HFF-Myc (cell line): ENCODE data around the gene IL18BP.

Experiments used
- DNase-seq: peaks from one replicate; pipeline ENCODE4 v3.0.0-alpha.2; 2011; ENCODE audit warnings: low read depth; ENCODE audit errors: extremely low read depth
- H3K4me3 ChIP-seq: replicated peaks from 2 replicates; pipeline ENCODE4 v1.5.1; 2011; ENCODE audit warnings: low read depth, mild to moderate bottlenecking, control low read depth, low read length
- CTCF ChIP-seq: IDR thresholded peaks from 2 replicates; pipeline ENCODE4 v1.5.1; 2012; ENCODE audit warnings: mild to moderate bottlenecking, low read depth, low read length, control low read depth; ENCODE audit errors: missing control alignments

The IL18BP gene

GRCh38 chr11:72037554-72038311, 39.0 kb downstream of the IL18BP start:
- H3K4me3 ChIP-seq, result peak overlapping the region; percentile 75
- DNase-seq, result no peak
- TF ChIP-seq CTCF, result no peak

- TF ChIP-seq CTCF, result no peak
- DNase-seq, result peak; percentile 35
- H3K4me3 ChIP-seq, result peak overlapping the region; percentile 75
Measured at GRCh38 chr11:72038491-72038890, 39.8 kb downstream of the IL18BP start.

GRCh38 chr11:72039031-72039855, 40.5 kb downstream of the IL18BP start:
- H3K4me3 ChIP-seq, result peak overlapping the region; percentile 75
- peak; percentile 68 for DNase-seq

GRCh38 chr11:72039856-72040401, 41.2 kb downstream of the IL18BP start:
- no peak for DNase-seq
- no peak for TF ChIP-seq CTCF
- H3K4me3 ChIP-seq, result peak overlapping the region; percentile 75

More at GRCh38 chr11:72039031-72039855, 40.5 kb downstream of the IL18BP start:
- no peak for TF ChIP-seq CTCF

- DNase-seq, result peak; percentile 85
- TF ChIP-seq CTCF, result no peak
- H3K4me3 ChIP-seq, result peak overlapping the region; percentile 75
Measured at GRCh38 chr11:72040491-72041363, 42.0 kb downstream of the IL18BP start.
